Neural progenitor cell (in vitro differentiated cells): ENCODE measurements around the gene BLOC1S3. TPM values are rescaled to one million over a fixed set of nuclear protein-coding genes. Genes with fewer than 3 reads are reported as not detected.

Experiments
- DNase-seq: peaks from one replicate; pipeline ENCODE4 v3.0.0-alpha.2; 2016; ENCODE audit warnings: low spot score
- H2AFZ ChIP-seq: fragments of 200-600 bp; sonication (generic); replicated peaks from 2 replicates; pipeline ENCODE4 v1.6.1; 2016; ENCODE audit warnings: antibody characterized with exemption
- H3F3A ChIP-seq: fragments of 200-600 bp; sonication (generic); 2 replicates; pipeline ENCODE4 v1.6.1; 2016; ENCODE audit warnings: antibody characterized with exemption, low read depth
- H3K27ac ChIP-seq: fragments of 200-600 bp; sonication (generic); 2 replicates; pipeline ENCODE4 v1.5.1; 2016; ENCODE audit warnings: mild to moderate bottlenecking
- H3K27me3 ChIP-seq: fragments of 200-600 bp; sonication (generic); 2 replicates; pipeline ENCODE4 v1.6.1; 2016; ENCODE audit warnings: mild to moderate bottlenecking, moderate library complexity
- H3K36me3 ChIP-seq: fragments of 200-600 bp; sonication (generic); 2 replicates; pipeline ENCODE4 v1.5.1; 2016
- H3K4me1 ChIP-seq: fragments of 200-600 bp; sonication (generic); 2 replicates; pipeline ENCODE4 v1.6.1; 2016; ENCODE audit warnings: mixed run types
- H3K4me2 ChIP-seq: fragments of 200-600 bp; sonication (generic); 2 replicates; pipeline ENCODE4 v1.6.1; 2016
- H3K4me3 ChIP-seq: fragments of 200-600 bp; sonication (generic); 2 replicates; pipeline ENCODE4 v1.5.1; 2016
- H3K79me2 ChIP-seq: fragments of 200-600 bp; sonication (generic); 2 replicates; pipeline ENCODE4 v1.6.1; 2016; ENCODE audit warnings: low read depth
- H3K9ac ChIP-seq: fragments of 200-600 bp; sonication (generic); 2 replicates; pipeline ENCODE4 v1.6.1; 2016
- H3K9me3 ChIP-seq: fragments of 200-600 bp; sonication (generic); 2 replicates; pipeline ENCODE4 v1.5.1; 2016; ENCODE audit warnings: low read depth
- H4K20me1 ChIP-seq: fragments of 200-600 bp; sonication (generic); 2 replicates; pipeline ENCODE4 v1.6.1; 2016; ENCODE audit warnings: low read depth
- H3K27ac Mint-ChIP-seq: 3 replicates; pipeline ENCODE4 v1.8.0; 2021; ENCODE audit warnings: mixed read lengths
- H3K27me3 Mint-ChIP-seq: 2 replicates; pipeline ENCODE4 v1.8.0; 2022; ENCODE audit warnings: low read depth, mild to moderate bottlenecking, inconsistent platforms, moderate library complexity, mixed read lengths; ENCODE audit not compliant: insufficient read depth
- H3K36me3 Mint-ChIP-seq: 3 replicates; pipeline ENCODE4 v1.8.0; 2021; ENCODE audit warnings: mixed read lengths
- H3K4me1 Mint-ChIP-seq: 3 replicates; pipeline ENCODE4 v1.8.0; 2021; ENCODE audit warnings: mixed read lengths
- H3K4me3 Mint-ChIP-seq: 3 replicates; pipeline ENCODE4 v1.8.0; 2021; ENCODE audit warnings: mild to moderate bottlenecking, moderate library complexity, mixed read lengths
- H3K9me3 Mint-ChIP-seq: 3 replicates; pipeline ENCODE4 v1.8.0; 2020; ENCODE audit warnings: mixed read lengths
- CTCF ChIP-seq: fragments of 200-600 bp; sonication (generic); IDR thresholded peaks from 2 replicates; pipeline ENCODE4 v1.5.1; 2017; ENCODE audit warnings: antibody characterized with exemption, mild to moderate bottlenecking
- EZH2 ChIP-seq: fragments of 200-600 bp; sonication (generic); IDR thresholded peaks from 2 replicates; pipeline ENCODE4 v1.6.1; 2017; ENCODE audit warnings: antibody characterized with exemption, mild to moderate bottlenecking, moderate library complexity
- EZH2phosphoT487 ChIP-seq: fragments of 200-600 bp; sonication (generic); IDR thresholded peaks from 2 replicates; pipeline ENCODE4 v1.6.1; 2017; ENCODE audit warnings: antibody characterized with exemption
- total RNA-seq: library from RNA; depleted of rRNA; stranded (reverse); fragments of >200 nt; gene quantifications from 2 replicates; pipeline ENCODE4 v1.2.3, GENCODE V29; 2015; ENCODE audit warnings: low replicate concordance

The BLOC1S3 gene
- total RNA-seq, 1 donor from 2014 or later, result 2.0 TPM

DNA sequence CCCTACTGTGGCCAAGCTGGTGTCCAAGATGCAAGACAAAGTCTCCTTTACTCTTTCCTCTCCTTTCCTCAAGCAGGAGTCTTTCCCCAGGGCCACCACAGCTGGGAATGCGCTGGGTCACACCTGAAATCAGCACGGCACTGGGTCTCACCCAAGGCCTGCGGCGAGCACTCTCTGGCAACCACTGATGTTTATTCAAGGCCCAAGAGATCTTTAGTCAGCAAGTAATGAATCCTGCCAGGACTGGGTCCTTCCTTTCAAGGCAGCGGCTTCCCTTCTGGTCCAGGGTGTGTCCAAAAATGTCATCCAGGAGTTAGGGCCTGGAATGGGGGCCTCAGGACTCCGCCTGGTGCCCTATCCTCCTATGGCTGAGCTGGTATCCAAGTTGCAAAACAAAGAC lies 24.1 kb downstream of the BLOC1S3 start:
- Mint-ChIP-seq H3K4me3 (no peak overlapping the region), H3K27me3 (peaks cover 8% of the 10 kb centered on the region), H3K36me3 (no peaks in the 10 kb centered on the region), H3K4me1 (no peaks in the 10 kb centered on the region), H3K9me3 (no peaks in the 10 kb centered on the region), H3K27ac (no peak overlapping the region)
- no peak overlapping the region for H3K4me3 ChIP-seq
- no peaks in the 10 kb centered on the region for H3K9me3 ChIP-seq
- H3K27ac ChIP-seq, result no peak overlapping the region
- no peaks in the 10 kb centered on the region for H3K4me1 ChIP-seq
- H3K79me2 ChIP-seq, result no peaks in the 10 kb centered on the region
- no peak for DNase-seq
- no peak overlapping the region for H3K4me2 ChIP-seq
- H3K27me3 ChIP-seq, result peaks cover 12% of the 10 kb centered on the region
- H2AFZ ChIP-seq, result no peak overlapping the region
- no peaks in the 10 kb centered on the region for H4K20me1 ChIP-seq
- no peak for TF ChIP-seq CTCF
- no peak for TF ChIP-seq EZH2phosphoT487
- no peak for TF ChIP-seq EZH2
- no peaks in the 10 kb centered on the region for H3K36me3 ChIP-seq
- H3F3A ChIP-seq, result no peaks in the 10 kb centered on the region
- no peak overlapping the region for H3K9ac ChIP-seq

DNA sequence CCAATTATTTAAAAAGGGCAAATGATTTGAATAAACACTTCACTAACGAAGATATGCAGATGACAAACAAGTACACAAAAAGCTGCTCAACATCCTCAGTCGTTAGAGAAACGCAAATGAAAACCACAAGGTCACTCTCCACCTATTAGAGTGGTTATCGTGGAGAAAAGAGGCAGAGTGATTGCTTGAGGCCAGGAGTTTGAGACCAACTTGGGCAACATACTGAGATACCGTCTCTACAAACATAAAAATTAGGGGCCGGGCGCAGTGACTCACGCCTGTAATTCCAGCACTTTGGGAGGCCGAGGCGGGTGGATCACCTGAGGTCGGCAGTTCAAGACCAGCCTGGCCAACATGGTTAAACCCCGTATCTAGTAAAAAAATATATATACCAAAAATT lies 27.2 kb downstream of the BLOC1S3 start:
- no peaks in the 10 kb centered on the region for H3K36me3 Mint-ChIP-seq
- H4K20me1 ChIP-seq, result no peaks in the 10 kb centered on the region
- no peaks in the 10 kb centered on the region for H3K36me3 ChIP-seq
- no peaks in the 10 kb centered on the region for H3K4me1 ChIP-seq
- H3K4me1 Mint-ChIP-seq, result no peaks in the 10 kb centered on the region
- DNase-seq, result no peak
- H3K9me3 Mint-ChIP-seq, result no peaks in the 10 kb centered on the region
- H3K79me2 ChIP-seq, result no peaks in the 10 kb centered on the region
- no peak overlapping the region for H3K4me2 ChIP-seq
- no peaks in the 10 kb centered on the region for H3F3A ChIP-seq
- no peak overlapping the region for H3K4me3 Mint-ChIP-seq
- peaks cover 6% of the 10 kb centered on the region for H3K27me3 Mint-ChIP-seq
- no peaks in the 10 kb centered on the region for H3K9me3 ChIP-seq
- H3K27ac Mint-ChIP-seq, result no peak overlapping the region
- no peak for TF ChIP-seq EZH2
- no peak overlapping the region for H3K27ac ChIP-seq
- H3K4me3 ChIP-seq, result no peak overlapping the region
- H3K27me3 ChIP-seq, result no peaks in the 10 kb centered on the region
- H3K9ac ChIP-seq, result no peak overlapping the region
- H2AFZ ChIP-seq, result no peak overlapping the region

DNA sequence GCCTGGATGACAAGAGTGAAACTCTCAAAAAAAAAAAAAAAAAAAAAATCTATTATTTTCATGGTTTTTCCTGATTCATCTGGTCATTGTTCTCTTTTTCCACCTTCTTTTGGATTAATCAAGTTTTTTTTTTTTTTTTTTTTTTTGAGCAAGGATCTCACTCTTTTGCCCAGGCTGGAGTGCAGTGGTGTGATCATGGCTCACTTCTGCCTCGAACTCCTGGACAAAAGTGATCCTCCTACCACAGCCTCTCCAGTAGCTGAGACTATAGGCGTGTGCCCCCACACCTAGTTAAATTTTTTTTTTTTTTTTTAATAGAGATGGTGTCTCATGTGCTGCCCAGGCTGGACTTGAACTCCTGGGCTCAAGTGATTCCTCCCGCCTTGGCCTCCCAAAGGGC lies 27.7 kb downstream of the BLOC1S3 start:
- Histone ChIP-seq H3K9me3 (no peaks in the 10 kb centered on the region), H3K36me3 (no peaks in the 10 kb centered on the region), H3K27ac (no peak overlapping the region), H3K27me3 (no peaks in the 10 kb centered on the region), H3K4me2 (no peak overlapping the region), H3F3A (no peaks in the 10 kb centered on the region), H3K9ac (no peak overlapping the region), H3K79me2 (no peaks in the 10 kb centered on the region), H3K4me1 (no peaks in the 10 kb centered on the region), H2AFZ (no peak overlapping the region), H4K20me1 (no peaks in the 10 kb centered on the region), H3K4me3 (no peak overlapping the region)
- Mint-ChIP-seq H3K4me3 (no peak overlapping the region), H3K27ac (no peak overlapping the region), H3K4me1 (peaks cover under 1% of the 10 kb centered on the region), H3K27me3 (peaks cover 6% of the 10 kb centered on the region), H3K36me3 (no peaks in the 10 kb centered on the region), H3K9me3 (no peaks in the 10 kb centered on the region)
- TF ChIP-seq EZH2 (no peak), EZH2phosphoT487 (no peak), CTCF (no peak)
- DNase-seq, result no peak

- H3K9ac ChIP-seq, result no peak overlapping the region
- H3K9me3 ChIP-seq, result no peaks in the 10 kb centered on the region
- H3K36me3 ChIP-seq, result no peaks in the 10 kb centered on the region
- DNase-seq, result no peak
- Mint-ChIP-seq H3K36me3 (no peaks in the 10 kb centered on the region), H3K9me3 (no peaks in the 10 kb centered on the region), H3K4me1 (peaks cover 11% of the 10 kb centered on the region), H3K4me3 (no peak overlapping the region), H3K27ac (no peak overlapping the region), H3K27me3 (peaks cover 16% of the 10 kb centered on the region)
- no peak overlapping the region for H2AFZ ChIP-seq
- H3K4me1 ChIP-seq, result no peaks in the 10 kb centered on the region
- no peak overlapping the region for H3K4me3 ChIP-seq
- no peak overlapping the region for H3K27ac ChIP-seq
- H3K4me2 ChIP-seq, result no peak overlapping the region
- no peak for TF ChIP-seq CTCF
- TF ChIP-seq EZH2, result no peak
- TF ChIP-seq EZH2phosphoT487, result no peak
- H3F3A ChIP-seq, result no peaks in the 10 kb centered on the region
- no peaks in the 10 kb centered on the region for H3K79me2 ChIP-seq
- H3K27me3 ChIP-seq, result peaks cover 40% of the 10 kb centered on the region
- H4K20me1 ChIP-seq, result peaks cover 9% of the 10 kb centered on the region
Observed at GRCh38 chr19:45211751-45212381, 33.3 kb downstream of the BLOC1S3 start.
